Mesodermal cell (in vitro differentiated cells): Measurements from ENCODE around the gene KIF26A.

Experiments used
- H3K27ac ChIP-seq: 2 replicates; pipeline ENCODE4 v1.7.0; 2013; ENCODE audit warnings: mild to moderate bottlenecking, low read depth, low read length, moderate library complexity; ENCODE audit not compliant: severe bottlenecking
- H3K36me3 ChIP-seq: 2 replicates; pipeline ENCODE4 v1.7.1; 2013; ENCODE audit warnings: mild to moderate bottlenecking, low read length, moderate library complexity; ENCODE audit not compliant: control insufficient read depth, insufficient read depth
- H3K4me1 ChIP-seq: one replicate; pipeline ENCODE4 v1.7.1; 2013; ENCODE audit warnings: mild to moderate bottlenecking, low read length; ENCODE audit not compliant: insufficient read depth, control insufficient read depth, poor library complexity, severe bottlenecking
- H3K4me3 ChIP-seq: 2 replicates; pipeline ENCODE4 v1.7.0; 2013; ENCODE audit warnings: low read length, control low read depth, mild to moderate bottlenecking; ENCODE audit not compliant: insufficient read depth, poor library complexity, severe bottlenecking; ENCODE audit errors: extremely low read depth
- H3K9me3 ChIP-seq: 2 replicates; pipeline ENCODE4 v1.7.1; 2013; ENCODE audit warnings: mild to moderate bottlenecking, low read length, moderate library complexity; ENCODE audit not compliant: control insufficient read depth
- WGBS, 2 experiments: methylation state at CpG; one replicate each; pipeline ENCODE4 v1.1.5; 2013; ENCODE audit warnings: missing lambda C conversion rate in 2 of 2; ENCODE audit not compliant: insufficient coverage in 2 of 2; 5-methylcytosine and 5-hydroxymethylcytosine counted together

KIF26A gene

DNA sequence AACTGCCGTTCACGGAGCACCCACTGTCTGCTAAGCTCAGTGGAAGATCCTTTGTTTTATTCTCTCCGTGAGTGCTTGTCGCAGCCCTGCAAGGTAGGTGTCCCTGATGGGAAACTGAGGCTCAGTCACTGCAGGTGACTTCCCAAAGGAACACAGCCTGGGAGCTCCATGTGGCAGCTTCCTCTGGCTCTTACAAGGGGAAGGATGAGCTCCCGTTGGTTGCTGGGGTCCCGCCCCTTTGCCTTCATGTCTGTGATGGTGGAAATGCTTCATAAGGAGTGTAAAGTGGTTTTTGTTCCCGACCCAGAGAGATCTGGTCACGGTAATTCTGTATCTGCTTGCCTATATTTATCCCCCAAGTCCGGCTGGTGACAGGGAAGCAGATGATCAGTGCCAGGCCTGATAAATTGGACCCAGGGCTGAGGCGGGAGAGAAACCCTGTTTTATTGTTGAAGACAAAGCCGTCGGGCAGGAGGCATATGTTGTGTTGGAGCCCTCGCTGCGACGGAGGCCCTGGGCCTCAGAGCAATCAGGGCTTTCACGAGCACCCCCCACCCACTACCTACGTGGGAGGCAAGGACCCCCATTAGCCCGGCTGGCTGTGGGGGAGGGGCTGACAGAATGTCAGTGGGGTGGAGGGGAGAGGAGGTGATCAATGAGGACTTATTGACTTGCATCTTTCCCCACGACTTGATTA lies 91.9 kb downstream of the KIF26A start:
- 89 to 91% methylated on average over 6 to 13 of the region's 19 CpGs for WGBS, 2 experiments

More for the DNA sequence above, 91.9 kb downstream of the KIF26A start:
- Histone ChIP-seq H3K4me1 (no peaks in the 10 kb centered on the region), H3K9me3 (peaks cover 25% of the 10 kb centered on the region), H3K36me3 (no peaks in the 10 kb centered on the region), H3K4me3 (no peak overlapping the region), H3K27ac (no peak overlapping the region)
